ENCODE measurements around the gene LENG9. TPM values are rescaled to one million over a fixed set of nuclear protein-coding genes. Genes with fewer than 3 reads are reported as not detected.

LENG9 gene
- total RNA-seq, 4 donors from 2014 or later = 5.9 to 10.3 (median 9.4) TPM

GRCh38 chr19:54422136-54422535 is 41.4 kb downstream of the LENG9 start:
- no peak for TF ChIP-seq POLR2A (IDR thresholded peaks at IDR 0.05)
- no peak for TF ChIP-seq CTCF (IDR thresholded peaks at IDR 0.05)
- TF ChIP-seq EP300 (IDR thresholded peaks at IDR 0.05) = no peak
- peaks cover 0 to 43% of the 10 kb centered on the region in 2 donors for H3K27me3 ChIP-seq
- no peaks in the 10 kb centered on the region for H3K36me3 ChIP-seq
- DNase-seq (ENCODE audit: low spot score in 2 of 2) = no peak
- H3K27ac ChIP-seq = peak overlapping the region; percentile 73 to 92 (median 82)
- H3K4me1 ChIP-seq = peaks cover 0 to 53% (median 12%) of the 10 kb centered on the region in 4 donors
- no peaks in the 10 kb centered on the region for H3K9me3 ChIP-seq
- H3K4me3 ChIP-seq = no peak overlapping the region
- 69 to 74% methylated on average over 6 to 20 of the region's 20 CpGs for WGBS, 2 donors

GRCh38 chr19:54421521-54421920 is 42.1 kb downstream of the LENG9 start:
- H3K36me3 ChIP-seq = no peaks in the 10 kb centered on the region
- H3K27me3 ChIP-seq = peaks cover 0 to 45% of the 10 kb centered on the region in 2 donors
- TF ChIP-seq EP300 (IDR thresholded peaks at IDR 0.05) = no peak
- TF ChIP-seq POLR2A (IDR thresholded peaks at IDR 0.05) = no peak
- TF ChIP-seq CTCF (IDR thresholded peaks at IDR 0.05) = no peak
- DNase-seq (ENCODE audit: low spot score in 2 of 2) = no peak
- peaks cover 0 to 59% (median 12%) of the 10 kb centered on the region in 4 donors for H3K4me1 ChIP-seq
- no peak overlapping the region for H3K4me3 ChIP-seq
- WGBS, 2 donors = 55 to 62% methylated on average over 2 to 7 of the region's 7 CpGs
- peak overlapping the region; percentile 73 to 92 (median 82) for H3K27ac ChIP-seq
- H3K9me3 ChIP-seq = no peaks in the 10 kb centered on the region

- H3K36me3 ChIP-seq = no peaks in the 10 kb centered on the region
- DNase-seq (ENCODE audit: low spot score in 2 of 2) = no peak
- H3K27me3 ChIP-seq = peaks cover 0 to 45% of the 10 kb centered on the region in 2 donors
- peak overlapping the region in 1 of 4 donors; percentile 31 for H3K4me3 ChIP-seq
- H3K4me1 ChIP-seq = peaks cover 0 to 59% (median 12%) of the 10 kb centered on the region in 4 donors
- H3K27ac ChIP-seq = peak overlapping the region; percentile 73 to 92 (median 82)
- 6 to 35% methylated on average over 6 to 9 of the region's 9 CpGs for WGBS, 2 donors
- no peak for TF ChIP-seq EP300 (IDR thresholded peaks at IDR 0.05)
- no peak for TF ChIP-seq POLR2A (IDR thresholded peaks at IDR 0.05)
- no peak for TF ChIP-seq CTCF (IDR thresholded peaks at IDR 0.05)
- no peaks in the 10 kb centered on the region for H3K9me3 ChIP-seq
Observed at GRCh38 chr19:54421169-54421516, 42.4 kb downstream of the LENG9 start.

GRCh38 chr19:54420383-54421168 is 43.0 kb downstream of the LENG9 start:
- Histone ChIP-seq H3K4me1 (peaks cover 0 to 61% (median 12%) of the 10 kb centered on the region in 4 donors), H3K4me3 (peak overlapping the region in 2 of 4 donors; percentile 30 to 31), H3K27ac (peak overlapping the region; percentile 73 to 92 (median 82)), H3K27me3 (peaks cover 0 to 46% of the 10 kb centered on the region in 2 donors), H3K36me3 (no peaks in the 10 kb centered on the region), H3K9me3 (no peaks in the 10 kb centered on the region)
- 6 to 16% methylated on average over 33 to 35 of the region's 37 CpGs for WGBS, 2 donors
- no peak for TF ChIP-seq POLR2A (IDR thresholded peaks at IDR 0.05)
- peak in 1 of 2 donors; percentile 63 for TF ChIP-seq EP300 (IDR thresholded peaks at IDR 0.05)
- peak in 1 of 5 experiments; percentile 9 for TF ChIP-seq CTCF (IDR thresholded peaks at IDR 0.05)
- DNase-seq (ENCODE audit: low spot score in 2 of 2) = peak in 1 of 2 donors; percentile 37

- peak overlapping the region in 1 of 4 donors; percentile 30 for H3K4me3 ChIP-seq
- TF ChIP-seq EP300 (IDR thresholded peaks at IDR 0.05) (no peak), POLR2A (IDR thresholded peaks at IDR 0.05) (no peak), CTCF (IDR thresholded peaks at IDR 0.05) (no peak)
- H3K27ac ChIP-seq = peak overlapping the region; percentile 73 to 92 (median 82)
- no peak for DNase-seq (ENCODE audit: low spot score in 2 of 2)
- no peaks in the 10 kb centered on the region for H3K9me3 ChIP-seq
- H3K27me3 ChIP-seq = peaks cover 0 to 49% of the 10 kb centered on the region in 2 donors
- no peaks in the 10 kb centered on the region for H3K36me3 ChIP-seq
- 7 to 17% methylated on average over 7 to 10 of the region's 10 CpGs for WGBS, 2 donors
- peaks cover 0 to 64% (median 12%) of the 10 kb centered on the region in 4 donors for H3K4me1 ChIP-seq
Observed at GRCh38 chr19:54420068-54420382, 43.6 kb downstream of the LENG9 start.

Data from tibial nerve (tissue), 4 donors.